OCI-LY7 (cell line): ENCODE measurements around the gene NUDT17. TPM values are rescaled to one million over a fixed set of nuclear protein-coding genes. Genes with fewer than 3 reads are reported as not detected.

ENCODE experiments used
- BruUV-seq: library from RNA; stranded (reverse); fragments of 400-500 nt; replicated peaks from 2 replicates; lab custom pipeline; 2021; lab: Mats Ljungman, UMichigan
- CTCF ChIA-PET: fragments of 300-600 bp; sonication (Branson Sonifier 250); formaldehyde crosslinking; loops from one replicate; lab custom pipeline; 2022; ENCODE audit warnings: antibody characterized with exemption; ENCODE audit not compliant: unreplicated experiment; lab: Charles Lee
- POLR2A ChIA-PET: fragments of 300-600 bp; sonication (Branson Sonifier 250); formaldehyde crosslinking; loops from one replicate; lab custom pipeline; 2022; ENCODE audit warnings: antibody characterized with exemption; lab: Charles Lee
- DNase-seq: peaks from one replicate; pipeline ENCODE4 v3.0.0-alpha.2; 2015; ENCODE audit warnings: low spot score
- H2AFZ ChIP-seq: fragments of 200-600 bp; sonication (generic), shearing (Covaris generic); 2 replicates; pipeline ENCODE4 v1.6.1; 2014; ENCODE audit warnings: mild to moderate bottlenecking, antibody characterized with exemption, low read length, moderate library complexity
- H3K27ac ChIP-seq: fragments of 200-600 bp; sonication (generic); 2 replicates; pipeline ENCODE4 v1.5.1; 2014; ENCODE audit warnings: mixed run types, low read depth, mild to moderate bottlenecking, moderate library complexity, low read length, inconsistent platforms; ENCODE audit not compliant: poor library complexity, severe bottlenecking
- H3K36me3 ChIP-seq: fragments of 200-600 bp; sonication (generic); 2 replicates; pipeline ENCODE4 v1.6.1; 2014; ENCODE audit warnings: mild to moderate bottlenecking, antibody characterized with exemption, low read length, moderate library complexity, mixed read lengths; ENCODE audit not compliant: insufficient read depth
- H3K4me1 ChIP-seq: fragments of 200-600 bp; sonication (generic); 2 replicates; pipeline ENCODE4 v1.5.1; 2014; ENCODE audit warnings: mild to moderate bottlenecking, low read length; ENCODE audit not compliant: insufficient read depth, poor library complexity, severe bottlenecking
- H3K4me2 ChIP-seq: fragments of 200-600 bp; sonication (generic); 2 replicates; pipeline ENCODE4 v1.6.1; 2014; ENCODE audit warnings: mild to moderate bottlenecking, low read length
- H3K4me3 ChIP-seq: fragments of 200-600 bp; sonication (generic); 2 replicates; pipeline ENCODE4 v1.5.1; 2014; ENCODE audit warnings: mild to moderate bottlenecking, low read depth, low read length; ENCODE audit not compliant: poor library complexity, severe bottlenecking
- H3K79me2 ChIP-seq: fragments of 200-600 bp; sonication (generic); 2 replicates; pipeline ENCODE4 v1.6.1; 2016; ENCODE audit warnings: low read depth, mild to moderate bottlenecking, low read length, moderate library complexity, mixed read lengths; ENCODE audit not compliant: insufficient read depth
- H3K9me2 ChIP-seq: fragments of 200-600 bp; sonication (generic); 2 replicates; pipeline ENCODE4 v1.6.1; 2016; ENCODE audit warnings: mild to moderate bottlenecking, low read length, mixed read lengths; ENCODE audit not compliant: insufficient read depth
- H3K9me3 ChIP-seq: fragments of 200-600 bp; sonication (generic); 2 replicates; pipeline ENCODE4 v1.6.1; 2014; ENCODE audit warnings: mild to moderate bottlenecking, mixed run types, low read length, mixed read lengths
- H4K20me1 ChIP-seq: fragments of 200-600 bp; sonication (generic); 2 replicates; pipeline ENCODE4 v1.6.1; 2014; ENCODE audit warnings: mild to moderate bottlenecking, antibody characterized with exemption, low read length, moderate library complexity, mixed read lengths; ENCODE audit not compliant: insufficient read depth
- CTCF ChIP-seq: fragments of 200-600 bp; sonication (generic); conservative IDR thresholded peaks from 2 replicates; pipeline ENCODE4 v1.5.1; 2014; ENCODE audit warnings: mild to moderate bottlenecking, antibody characterized with exemption, low read length, moderate library complexity, mixed read lengths
- EZH2phosphoT487 ChIP-seq: fragments of 200-600 bp; sonication (generic); IDR thresholded peaks from 2 replicates; pipeline ENCODE4 v1.6.1; 2018; ENCODE audit warnings: low read depth, borderline replicate concordance, mild to moderate bottlenecking, mixed run types, antibody characterized with exemption, low read length, moderate library complexity, mixed read lengths
- intact Hi-C: fragments of 100-400 bp; cut with micrococcal nuclease; formaldehyde crosslinking; loops from one replicate; pipeline ENCODE4 v1.10.0; 2022; ENCODE audit not compliant: unreplicated experiment
- total RNA-seq, 2 experiments: library from RNA; depleted of rRNA in 1 of 2; stranded (reverse); fragments of >200 nt in 1 of 2; shearing (Covaris generic) in 1 of 2; gene quantifications; 2 replicates each; pipeline ENCODE4 v1.2.3, GENCODE V29; 2014 to 2022

The NUDT17 gene
- total RNA-seq, 2 experiments from 2014 or later, result 16.9 to 39.3 TPM

GRCh38 chr1:145893306-145894055, 48.1 kb downstream of the NUDT17 start:
- Histone ChIP-seq H3K4me2 (no peak overlapping the region), H3K79me2 (no peaks in the 10 kb centered on the region), H3K9me3 (no peaks in the 10 kb centered on the region), H3K4me1 (no peaks in the 10 kb centered on the region), H3K27ac (no peak overlapping the region), H3K36me3 (no peaks in the 10 kb centered on the region), H4K20me1 (no peaks in the 10 kb centered on the region), H3K9me2 (no peaks in the 10 kb centered on the region), H3K4me3 (no peak overlapping the region), H2AFZ (no peak overlapping the region)
- no peak for DNase-seq
- POLR2A ChIA-PET, result no interaction called here
- BruUV-seq, result no TSS peak
- CTCF ChIA-PET, result no interaction called here
- TF ChIP-seq EZH2phosphoT487 (no peak), CTCF (no peak)
- intact Hi-C loops, result no loop called here

- intact Hi-C loops, result no loop called here
- TF ChIP-seq CTCF, result no peak
- no peak for TF ChIP-seq EZH2phosphoT487
Observed at GRCh38 chr1:145895471-145895870, 50.0 kb downstream of the NUDT17 start.

GRCh38 chr1:145897969-145898368, 52.5 kb downstream of the NUDT17 start:
- no peak overlapping the region for H3K27ac ChIP-seq
- no peak overlapping the region for H3K4me3 ChIP-seq
- no peaks in the 10 kb centered on the region for H3K9me3 ChIP-seq
- no peaks in the 10 kb centered on the region for H3K9me2 ChIP-seq
- TF ChIP-seq CTCF (no peak), EZH2phosphoT487 (no peak)
- BruUV-seq, result no TSS peak
- H3K4me1 ChIP-seq, result no peaks in the 10 kb centered on the region
- no peak overlapping the region for H2AFZ ChIP-seq
- DNase-seq, result no peak
- H3K79me2 ChIP-seq, result no peaks in the 10 kb centered on the region
- no peaks in the 10 kb centered on the region for H3K36me3 ChIP-seq
- ChIA-PET POLR2A (no interaction called here), CTCF (no interaction called here)
- intact Hi-C loops, result no loop called here
- no peak overlapping the region for H3K4me2 ChIP-seq
- H4K20me1 ChIP-seq, result no peaks in the 10 kb centered on the region

More at GRCh38 chr1:145895471-145895870, 50.0 kb downstream of the NUDT17 start:
- Histone ChIP-seq H3K4me2 (no peak overlapping the region), H3K4me3 (no peak overlapping the region), H3K9me3 (no peaks in the 10 kb centered on the region), H3K36me3 (no peaks in the 10 kb centered on the region), H4K20me1 (no peaks in the 10 kb centered on the region), H3K9me2 (no peaks in the 10 kb centered on the region), H3K79me2 (no peaks in the 10 kb centered on the region), H3K4me1 (no peaks in the 10 kb centered on the region), H2AFZ (no peak overlapping the region), H3K27ac (no peak overlapping the region)
- ChIA-PET CTCF (no interaction called here), POLR2A (interaction anchor here (0.7 to 1.3 kb wide), 3 partner anchors 15 to 115 kb away, joined by 3 to 4 read pairs (median 4); no protein-coding TSS in a partner anchor)
- no TSS peak for BruUV-seq
- DNase-seq, result no peak
